Loucy (cell line): Measurements from ENCODE around the gene ZFHX3.
"Not testable (repeated sequence)": the region's sequence is repeated elsewhere in the genome, so short reads cannot be mapped to it uniquely, and the experiment has no call there.

Experiments used
- H2AFZ ChIP-seq: fragments of 200-600 bp; sonication (generic); 2 replicates; pipeline ENCODE4 v1.6.0; 2016; ENCODE audit warnings: antibody characterized with exemption, mild to moderate bottlenecking, low read length, moderate library complexity
- H3F3A ChIP-seq: fragments of 200-600 bp; 2 replicates; pipeline ENCODE4 v1.6.0; 2016; ENCODE audit warnings: antibody characterized with exemption, low read depth, mild to moderate bottlenecking
- H3K27me3 ChIP-seq: fragments of 200-600 bp; sonication (generic); 2 replicates; pipeline ENCODE4 v1.6.1; 2014; ENCODE audit warnings: low read length, mild to moderate bottlenecking; ENCODE audit not compliant: insufficient read depth, poor library complexity, severe bottlenecking
- H3K36me3 ChIP-seq: fragments of 200-600 bp; sonication (generic); 2 replicates; pipeline ENCODE4 v1.6.1; 2016; ENCODE audit warnings: low read length; ENCODE audit not compliant: insufficient read depth
- H3K4me1 ChIP-seq: fragments of 200-600 bp; sonication (generic); 2 replicates; pipeline ENCODE4 v1.5.1; 2014; ENCODE audit warnings: low read length, mild to moderate bottlenecking; ENCODE audit not compliant: insufficient read depth, poor library complexity, severe bottlenecking
- H3K4me2 ChIP-seq: fragments of 200-600 bp; sonication (generic); 2 replicates; pipeline ENCODE4 v1.6.0; 2014; ENCODE audit warnings: antibody characterized with exemption, low read length, low read depth, mild to moderate bottlenecking; ENCODE audit not compliant: poor library complexity, severe bottlenecking
- H3K4me3 ChIP-seq: fragments of 200-600 bp; sonication (generic); 2 replicates; pipeline ENCODE4 v1.5.1; 2014; ENCODE audit warnings: low read length, mild to moderate bottlenecking, mixed read lengths; ENCODE audit not compliant: poor library complexity, severe bottlenecking
- H3K79me2 ChIP-seq: fragments of 200-600 bp; sonication (generic); 2 replicates; pipeline ENCODE4 v1.6.1; 2014; ENCODE audit warnings: low read length; ENCODE audit not compliant: insufficient read depth
- H3K9ac ChIP-seq: fragments of 200-600 bp; sonication (generic); 2 replicates; pipeline ENCODE4 v1.6.0; 2014; ENCODE audit warnings: mild to moderate bottlenecking, low read depth, low read length, moderate library complexity; ENCODE audit not compliant: poor library complexity, severe bottlenecking
- H3K9me2 ChIP-seq: fragments of 200-600 bp; sonication (generic); replicated peaks from 2 replicates; pipeline ENCODE4 v1.6.1; 2016; ENCODE audit warnings: low read depth, low read length, mixed read lengths
- H3K9me3 ChIP-seq: fragments of 200-600 bp; sonication (generic); 2 replicates; pipeline ENCODE4 v1.6.1; 2014; ENCODE audit warnings: mild to moderate bottlenecking, antibody characterized with exemption, low read length, low read depth; ENCODE audit not compliant: insufficient read depth
- H4K20me1 ChIP-seq: fragments of 200-600 bp; sonication (generic); 2 replicates; pipeline ENCODE4 v1.6.0; 2014; ENCODE audit warnings: antibody characterized with exemption, low read length, mild to moderate bottlenecking; ENCODE audit not compliant: insufficient read depth, poor library complexity, severe bottlenecking
- EZH2phosphoT487 ChIP-seq: fragments of 200-600 bp; IDR thresholded peaks from 2 replicates; pipeline ENCODE4 v1.6.1; 2018; ENCODE audit warnings: antibody characterized with exemption, mild to moderate bottlenecking, moderate library complexity, borderline replicate concordance
- TF ChIP-seq, protein P1 (sequence below): fragments of 200-600 bp; sonication (generic); conservative IDR thresholded peaks from 2 replicates; pipeline ENCODE4 v1.5.1; 2014; ENCODE audit warnings: mild to moderate bottlenecking, antibody characterized with exemption, low read length

The ZFHX3 gene

GRCh38 chr16:73086108-73086507, 38.2 kb upstream of the ZFHX3 start:
- peaks cover 3% of the 10 kb centered on the region for H3K4me1 ChIP-seq
- H3K9ac ChIP-seq, result no peak overlapping the region
- H3K4me2 ChIP-seq, result no peak overlapping the region
- H3K9me2 ChIP-seq, result no peaks in the 10 kb centered on the region
- no peaks in the 10 kb centered on the region for H3K79me2 ChIP-seq
- H3K27me3 ChIP-seq, result no peaks in the 10 kb centered on the region
- H3K36me3 ChIP-seq, result no peaks in the 10 kb centered on the region
- no peaks in the 10 kb centered on the region for H4K20me1 ChIP-seq
- H3K4me3 ChIP-seq, result no peak overlapping the region
- H3K9me3 ChIP-seq, result no peaks in the 10 kb centered on the region
- no peaks in the 10 kb centered on the region for H3F3A ChIP-seq
- no peak overlapping the region for H2AFZ ChIP-seq
- TF ChIP-seq, protein P1, sequence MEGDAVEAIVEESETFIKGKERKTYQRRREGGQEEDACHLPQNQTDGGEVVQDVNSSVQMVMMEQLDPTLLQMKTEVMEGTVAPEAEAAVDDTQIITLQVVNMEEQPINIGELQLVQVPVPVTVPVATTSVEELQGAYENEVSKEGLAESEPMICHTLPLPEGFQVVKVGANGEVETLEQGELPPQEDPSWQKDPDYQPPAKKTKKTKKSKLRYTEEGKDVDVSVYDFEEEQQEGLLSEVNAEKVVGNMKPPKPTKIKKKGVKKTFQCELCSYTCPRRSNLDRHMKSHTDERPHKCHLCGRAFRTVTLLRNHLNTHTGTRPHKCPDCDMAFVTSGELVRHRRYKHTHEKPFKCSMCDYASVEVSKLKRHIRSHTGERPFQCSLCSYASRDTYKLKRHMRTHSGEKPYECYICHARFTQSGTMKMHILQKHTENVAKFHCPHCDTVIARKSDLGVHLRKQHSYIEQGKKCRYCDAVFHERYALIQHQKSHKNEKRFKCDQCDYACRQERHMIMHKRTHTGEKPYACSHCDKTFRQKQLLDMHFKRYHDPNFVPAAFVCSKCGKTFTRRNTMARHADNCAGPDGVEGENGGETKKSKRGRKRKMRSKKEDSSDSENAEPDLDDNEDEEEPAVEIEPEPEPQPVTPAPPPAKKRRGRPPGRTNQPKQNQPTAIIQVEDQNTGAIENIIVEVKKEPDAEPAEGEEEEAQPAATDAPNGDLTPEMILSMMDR, result no peak
- TF ChIP-seq EZH2phosphoT487, result no peak

DNA sequence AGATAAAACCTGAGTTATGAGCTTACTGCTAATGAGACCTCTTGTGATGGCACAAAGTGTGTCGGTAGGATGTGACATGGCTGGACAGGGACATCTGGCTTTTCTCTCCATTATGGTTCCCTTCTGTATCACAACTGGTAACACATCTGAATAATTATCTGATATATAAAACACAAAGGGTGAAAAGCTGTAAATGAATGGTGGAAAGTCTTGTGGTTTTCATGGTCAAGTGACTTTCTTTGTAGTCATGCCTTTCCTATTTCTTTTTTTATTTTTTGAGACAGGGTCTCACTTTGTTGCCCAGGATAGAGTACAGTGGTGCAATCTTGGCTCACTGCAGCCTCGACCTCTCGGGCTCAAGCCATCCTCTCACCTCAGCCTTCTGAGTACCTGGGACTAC, 35.3 kb upstream of the ZFHX3 start:
- Histone ChIP-seq H3K36me3 (no peaks in the 10 kb centered on the region), H3K4me2 (no peak overlapping the region), H3K9ac (no peak overlapping the region), H2AFZ (no peak overlapping the region), H4K20me1 (no peaks in the 10 kb centered on the region), H3K9me2 (no peaks in the 10 kb centered on the region), H3F3A (no peaks in the 10 kb centered on the region), H3K79me2 (no peaks in the 10 kb centered on the region), H3K9me3 (no peaks in the 10 kb centered on the region), H3K4me3 (no peak overlapping the region), H3K4me1 (peaks cover 8% of the 10 kb centered on the region), H3K27me3 (no peaks in the 10 kb centered on the region)
- TF ChIP-seq, protein P1, result no peak
- TF ChIP-seq EZH2phosphoT487, result no peak

DNA sequence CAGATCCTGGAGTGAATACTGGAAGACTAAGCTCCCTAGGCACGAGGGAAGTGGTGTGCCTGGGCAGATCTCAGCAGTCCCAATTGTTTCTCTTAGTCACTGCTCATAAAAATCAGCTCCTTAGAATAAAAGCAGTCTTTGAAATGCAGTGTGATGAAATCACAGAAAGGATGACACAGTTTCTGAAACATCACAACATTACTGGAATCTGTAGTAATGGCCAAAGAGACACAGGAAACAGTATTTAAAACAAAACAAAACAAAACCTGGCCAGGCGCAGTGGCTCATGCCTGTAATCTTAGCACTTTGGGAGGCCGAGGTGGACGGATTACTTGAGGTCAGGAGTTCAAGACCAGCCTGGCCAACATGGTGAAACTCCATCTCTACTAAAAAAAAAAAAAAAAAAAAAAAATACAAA, 34.7 kb upstream of the ZFHX3 start:
- not testable (repeated sequence) for H3K9me2 ChIP-seq, H3K4me2 ChIP-seq, H4K20me1 ChIP-seq, H3K4me3 ChIP-seq, H3K4me1 ChIP-seq, H3K36me3 ChIP-seq, H2AFZ ChIP-seq, H3K9ac ChIP-seq, H3K27me3 ChIP-seq, H3K9me3 ChIP-seq, H3K79me2 ChIP-seq, H3F3A ChIP-seq

- Histone ChIP-seq H3K9me3 (no peaks in the 10 kb centered on the region), H3K9ac (no peak overlapping the region), H2AFZ (no peak overlapping the region), H3K36me3 (no peaks in the 10 kb centered on the region), H3K4me1 (peaks cover 8% of the 10 kb centered on the region), H3K9me2 (no peaks in the 10 kb centered on the region), H3F3A (no peaks in the 10 kb centered on the region), H3K79me2 (no peaks in the 10 kb centered on the region), H3K4me2 (no peak overlapping the region), H4K20me1 (no peaks in the 10 kb centered on the region), H3K4me3 (no peak overlapping the region), H3K27me3 (no peaks in the 10 kb centered on the region)
- TF ChIP-seq EZH2phosphoT487, result no peak
- TF ChIP-seq, protein P1, result no peak
Measured at GRCh38 chr16:73080931-73081330, 33.0 kb upstream of the ZFHX3 start.
